HG03060 (cell line): ENCODE data around the gene RBP7.

Source experiments
- ATAC-seq: cut with Tn5 transposase; IDR thresholded peaks from one replicate; pipeline ENCODE4 v1.9.1; 2021; ENCODE audit warnings: low read depth, moderate number of reproducible peaks; ENCODE audit not compliant: unreplicated experiment

Gene RBP7

DNA sequence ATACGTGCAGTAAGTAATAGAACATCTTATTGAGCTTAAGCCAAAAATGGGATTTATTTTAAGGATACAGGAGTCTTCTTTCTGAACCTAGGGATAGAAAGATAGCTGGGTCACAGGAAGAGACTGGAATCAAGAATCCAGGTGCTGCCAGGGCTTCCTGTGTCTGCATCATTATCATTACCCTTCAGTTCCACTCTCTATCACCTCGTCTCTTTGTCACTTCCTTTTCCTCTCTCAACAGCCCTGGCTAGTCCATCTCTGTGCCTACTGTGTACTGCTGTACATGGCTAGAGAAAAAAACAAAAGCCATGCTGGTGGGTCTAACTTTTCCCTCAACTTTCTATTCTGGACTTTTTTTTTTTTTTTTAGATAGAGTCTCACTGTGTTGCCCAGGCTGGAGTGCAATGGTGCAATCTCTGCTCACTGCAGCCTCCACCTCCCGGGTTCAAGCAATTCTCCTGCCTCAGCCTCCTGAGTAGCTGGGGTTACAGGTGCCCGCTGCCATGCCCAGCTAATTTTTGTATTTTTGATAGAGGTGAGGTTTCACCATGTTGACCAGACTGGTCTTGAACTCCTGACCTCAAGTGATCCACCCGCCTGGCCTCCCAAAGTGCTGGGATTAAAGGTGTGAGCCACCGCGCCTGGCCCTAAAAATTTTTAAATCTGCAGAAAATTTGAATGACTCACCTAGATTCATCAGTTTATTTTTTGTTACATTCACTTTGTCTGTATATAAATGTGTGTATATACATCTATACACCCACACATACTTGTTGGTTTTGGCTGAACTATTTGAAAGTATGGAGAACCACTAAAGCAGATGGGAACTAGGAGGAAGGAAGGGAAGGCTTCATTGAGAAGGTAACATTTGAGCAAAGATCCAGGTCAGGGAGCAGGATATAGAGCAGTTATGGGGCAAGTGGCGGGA is 67.7 kb downstream of the RBP7 start:
- ATAC-seq = no peak

DNA sequence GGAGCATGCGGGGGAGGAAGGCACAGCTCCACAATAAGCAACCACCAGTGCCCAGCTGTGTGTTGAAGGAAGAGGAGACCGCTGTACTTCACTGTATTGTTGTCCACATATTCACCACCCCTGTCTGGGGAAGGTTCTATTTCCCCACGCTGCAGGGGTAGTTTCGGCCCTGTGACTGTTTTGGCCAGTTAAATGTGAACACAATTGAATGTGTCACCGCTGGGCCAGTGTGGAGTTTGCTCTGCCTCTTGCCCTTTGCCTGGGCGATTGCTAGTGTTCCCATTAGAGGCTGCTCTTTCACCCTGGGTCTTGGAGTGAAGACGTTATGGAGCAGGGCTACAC is 68.3 kb downstream of the RBP7 start:
- ATAC-seq = no peak
